ENCODE results near the gene GPRIN1.
"Not testable (repeated sequence)": the region's sequence is repeated elsewhere in the genome, so short reads cannot be mapped to it uniquely, and the experiment has no call there.

GPRIN1 gene

GRCh38 chr5:176595386-176595943 is 14.5 kb downstream of the GPRIN1 start:
- no peak for DNase-seq

DNA sequence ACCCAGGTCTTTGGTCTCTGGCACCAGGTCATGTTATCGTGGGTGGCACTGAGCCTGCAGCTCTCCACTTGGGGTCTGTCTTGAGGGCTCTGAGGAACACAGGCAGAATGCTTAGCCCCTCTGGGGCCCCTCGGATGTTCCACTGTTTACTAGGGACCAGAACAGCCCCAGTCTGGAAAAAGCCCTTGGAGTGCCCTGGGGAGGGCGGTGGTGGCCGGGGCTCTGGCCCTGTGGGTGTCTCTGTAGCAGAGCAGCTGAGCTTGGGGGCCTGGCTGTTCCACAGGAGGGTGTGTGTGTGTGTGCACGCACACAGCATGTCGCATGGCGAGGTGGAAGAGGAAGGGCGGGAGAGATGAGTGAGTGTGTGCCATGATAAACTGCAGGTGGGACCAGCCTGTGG is 15.4 kb downstream of the GPRIN1 start:
- no peak for DNase-seq

- no peak for DNase-seq
These were observed 16.6 kb downstream of the GPRIN1 start for GRCh38 chr5:176593273-176593869.

- no peak for DNase-seq
These were observed 17.4 kb downstream of the GPRIN1 start for GRCh38 chr5:176592573-176592972.

DNA sequence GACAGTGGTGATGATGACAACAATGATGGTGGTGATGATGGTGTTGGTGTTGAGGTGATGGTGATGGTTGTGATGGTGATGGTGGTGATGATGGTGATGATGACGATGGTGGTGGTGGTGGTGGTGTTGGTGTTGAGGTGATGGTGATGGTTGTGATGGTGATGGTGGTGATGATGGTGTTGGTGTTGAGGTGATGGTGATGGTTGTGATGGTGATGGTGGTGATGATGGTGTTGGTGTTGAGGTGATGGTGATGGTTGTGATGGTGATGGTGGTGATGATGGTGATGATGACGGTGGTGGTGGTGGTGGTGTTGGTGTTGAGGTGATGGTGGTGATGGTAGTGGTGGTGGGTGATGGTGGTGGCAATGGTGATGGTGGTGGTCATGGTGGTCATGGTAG is 18.3 kb downstream of the GPRIN1 start:
- DNase-seq, result not testable (repeated sequence)

DNA sequence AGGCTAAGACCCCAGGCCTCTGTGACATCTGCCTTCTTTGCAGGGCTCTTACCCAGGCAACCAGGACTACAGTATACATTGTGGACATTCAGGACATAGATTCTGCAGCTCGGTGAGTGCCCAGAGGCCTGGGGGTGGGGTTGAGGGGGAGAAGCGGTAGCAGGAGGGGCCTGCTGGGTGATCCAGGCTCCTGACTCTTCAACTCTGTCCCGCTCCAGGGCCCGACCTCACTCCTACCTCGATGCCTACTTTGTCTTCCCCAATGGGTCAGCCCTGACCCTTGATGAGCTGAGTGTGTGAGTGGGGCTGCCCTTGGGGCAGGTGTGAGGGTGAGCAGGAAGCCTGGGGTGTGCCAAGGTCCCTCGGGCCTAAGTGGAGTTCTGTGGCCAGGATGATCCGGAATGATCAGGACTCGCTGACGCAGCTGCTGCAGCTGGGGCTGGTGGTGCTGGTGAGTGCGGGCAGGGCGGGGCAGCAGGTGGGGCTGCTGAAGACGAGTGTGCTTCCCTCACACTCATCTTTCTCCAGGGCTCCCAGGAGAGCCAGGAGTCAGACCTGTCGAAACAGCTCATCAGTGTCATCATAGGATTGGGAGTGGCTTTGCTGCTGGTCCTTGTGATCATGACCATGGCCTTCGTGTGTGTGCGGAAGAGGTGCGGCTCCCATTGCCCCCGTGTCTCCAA is 19.8 kb downstream of the GPRIN1 start:
- no peak for DNase-seq

- DNase-seq, result no peak
These were observed 20.8 kb downstream of the GPRIN1 start for GRCh38 chr5:176589039-176589769.

GRCh38 chr5:176588297-176588696 is 21.7 kb downstream of the GPRIN1 start:
- DNase-seq, result no peak

DNA sequence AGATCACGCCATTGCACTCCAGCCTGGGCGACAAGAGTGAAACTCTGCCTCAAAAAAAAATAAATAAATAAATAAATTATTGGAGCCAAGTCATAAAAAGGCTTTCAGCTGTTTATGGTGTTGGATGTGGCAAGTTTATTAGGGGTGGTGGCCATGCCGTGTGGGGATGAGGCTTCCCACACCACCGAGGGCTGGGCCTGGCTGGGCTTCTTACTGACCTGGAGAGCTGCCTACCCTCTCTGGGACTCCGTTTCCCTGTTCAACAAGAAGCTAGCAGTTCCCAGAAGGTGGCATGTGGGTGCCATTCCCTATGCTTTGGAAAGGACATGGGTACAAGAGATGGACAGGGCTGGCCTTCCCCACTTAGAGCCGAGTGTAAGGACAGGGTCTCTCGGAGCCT is 22.6 kb downstream of the GPRIN1 start:
- no peak for DNase-seq

GRCh38 chr5:176583076-176583475 is 26.9 kb downstream of the GPRIN1 start:
- no peak for DNase-seq

DNA sequence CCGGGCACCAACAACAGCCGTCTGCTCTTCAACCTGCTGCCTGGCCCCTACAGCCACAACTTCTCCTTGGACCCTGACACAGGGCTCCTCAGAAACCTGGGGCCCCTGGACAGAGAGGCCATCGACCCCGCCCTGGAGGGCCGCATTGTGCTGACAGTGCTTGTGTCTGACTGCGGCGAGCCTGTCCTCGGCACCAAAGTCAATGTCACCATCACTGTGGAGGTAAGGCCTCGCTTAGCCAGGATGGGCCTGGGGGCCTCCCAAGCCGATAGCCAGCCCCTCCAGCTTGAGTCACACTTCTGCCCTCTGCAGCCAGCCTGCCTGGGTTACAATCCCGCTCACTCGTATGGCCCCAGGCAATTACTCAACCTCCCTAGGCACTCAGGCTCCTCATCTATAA is 28.6 kb downstream of the GPRIN1 start:
- no peak for DNase-seq

- DNase-seq, result no peak
These were observed 30.6 kb downstream of the GPRIN1 start for GRCh38 chr5:176579323-176579722.

DNA sequence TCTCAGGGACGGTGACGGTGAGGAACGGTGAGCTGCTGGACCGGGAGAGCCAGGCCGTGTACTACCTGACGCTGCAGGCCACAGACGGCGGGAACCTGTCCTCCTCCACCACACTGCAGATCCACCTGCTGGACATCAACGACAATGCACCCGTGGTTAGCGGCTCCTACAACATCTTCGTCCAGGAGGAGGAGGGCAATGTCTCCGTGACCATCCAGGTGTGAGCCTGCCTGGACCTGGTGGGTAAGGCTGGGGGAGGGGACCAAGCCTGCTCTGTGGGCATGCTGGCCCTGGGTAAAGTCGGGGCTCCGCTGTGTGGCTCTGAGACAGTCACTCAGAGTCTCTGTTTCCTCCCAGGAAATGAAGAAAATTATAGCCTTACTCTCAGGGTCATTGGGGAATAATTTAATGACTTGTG is 31.6 kb downstream of the GPRIN1 start:
- DNase-seq, result peak; percentile 93

DNA sequence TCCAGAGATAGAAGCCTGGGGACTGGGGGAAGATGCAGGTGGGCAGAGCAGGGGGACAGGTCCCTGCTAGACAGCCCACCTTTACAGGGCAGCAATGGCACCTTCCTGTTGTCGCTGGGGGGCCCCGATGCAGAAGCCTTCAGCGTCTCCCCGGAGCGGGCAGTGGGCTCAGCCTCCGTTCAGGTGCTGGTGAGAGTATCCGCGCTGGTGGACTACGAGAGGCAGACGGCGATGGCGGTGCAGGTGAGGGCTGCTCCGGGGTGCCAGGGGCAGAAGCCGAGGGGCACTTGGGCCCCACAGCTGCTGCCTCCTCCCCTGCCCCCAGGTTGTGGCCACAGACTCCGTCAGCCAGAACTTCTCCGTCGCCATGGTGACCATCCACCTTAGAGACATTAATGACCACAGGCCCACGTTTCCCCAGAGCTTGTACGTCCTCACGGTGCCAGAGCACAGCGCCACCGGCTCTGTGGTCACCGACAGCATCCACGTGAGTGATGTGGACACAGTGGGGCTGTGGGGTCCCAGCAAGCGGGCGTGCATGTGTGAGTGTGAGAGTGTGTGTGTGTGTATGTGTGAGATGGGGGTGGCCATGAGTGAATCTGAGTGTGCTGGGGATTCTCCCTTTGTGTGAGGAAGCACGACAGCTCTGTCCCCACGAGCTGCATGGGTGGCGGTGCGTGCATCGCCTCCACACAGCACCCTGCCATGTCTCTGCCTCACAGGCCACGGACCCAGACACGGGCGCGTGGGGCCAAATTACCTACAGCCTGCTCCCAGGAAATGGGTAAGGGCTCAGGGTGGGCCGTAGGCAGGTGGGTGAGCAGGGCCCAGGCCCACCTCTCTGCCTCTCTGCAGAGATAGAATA is 32.4 kb downstream of the GPRIN1 start:
- no peak for DNase-seq

DNA sequence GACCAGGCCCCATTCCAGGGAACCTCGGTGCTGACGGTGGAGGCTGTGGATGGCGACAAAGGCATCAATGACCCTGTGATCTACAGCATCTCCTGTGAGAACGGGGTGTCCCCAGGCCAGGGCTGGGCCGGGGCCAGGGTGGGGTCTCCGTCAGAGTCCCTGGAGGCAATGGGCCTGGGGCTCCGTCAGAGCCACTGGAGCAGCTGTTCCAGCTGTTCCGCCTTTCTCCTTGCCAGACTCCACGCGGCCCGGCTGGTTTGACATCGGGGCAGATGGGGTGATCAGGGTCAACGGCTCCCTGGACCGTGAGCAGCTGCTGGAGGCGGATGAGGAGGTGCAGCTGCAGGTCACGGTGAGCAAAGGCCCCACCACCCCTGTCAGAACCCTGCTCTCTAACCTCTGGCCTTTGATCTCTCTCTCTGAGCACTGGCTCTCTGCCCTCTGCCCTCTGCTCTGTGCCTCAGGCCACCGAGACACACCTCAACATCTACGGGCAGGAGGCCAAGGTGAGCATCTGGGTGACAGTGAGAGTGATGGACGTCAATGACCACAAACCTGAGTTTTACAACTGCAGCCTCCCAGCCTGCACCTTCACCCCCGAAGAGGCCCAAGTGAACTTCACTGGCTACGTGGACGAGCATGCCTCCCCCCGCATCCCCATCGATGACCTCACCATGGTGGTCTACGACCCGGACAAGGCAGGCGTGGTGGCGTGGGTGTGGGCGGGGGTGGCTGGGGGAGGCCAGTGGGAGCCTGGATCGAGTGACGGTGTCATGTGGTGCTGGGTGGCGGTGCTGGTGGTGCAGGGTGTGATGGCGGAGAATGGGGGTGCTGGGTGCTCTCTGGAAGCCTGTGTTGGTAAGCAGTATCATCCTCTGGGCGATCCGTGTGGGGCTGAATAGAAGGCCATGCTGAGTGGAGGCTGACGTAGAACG is 34.2 kb downstream of the GPRIN1 start:
- no peak for DNase-seq

DNA sequence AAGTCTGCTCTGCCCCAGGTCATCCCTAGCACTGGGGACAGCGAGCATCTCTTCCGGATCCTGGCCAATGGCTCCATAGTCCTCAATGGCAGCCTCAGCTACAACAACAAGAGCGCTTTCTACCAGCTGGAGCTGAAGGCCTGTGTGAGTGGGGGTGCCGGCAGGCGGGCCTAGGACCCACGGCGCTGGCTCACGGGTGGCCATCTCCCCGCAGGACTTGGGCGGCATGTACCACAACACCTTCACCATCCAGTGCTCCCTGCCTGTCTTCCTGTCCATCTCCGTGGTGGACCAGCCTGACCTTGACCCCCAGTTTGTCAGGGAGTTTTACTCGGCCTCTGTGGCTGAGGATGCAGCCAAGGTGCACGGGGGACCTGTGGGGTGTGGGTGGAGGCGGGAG is 34.9 kb downstream of the GPRIN1 start:
- no peak for DNase-seq

DNA sequence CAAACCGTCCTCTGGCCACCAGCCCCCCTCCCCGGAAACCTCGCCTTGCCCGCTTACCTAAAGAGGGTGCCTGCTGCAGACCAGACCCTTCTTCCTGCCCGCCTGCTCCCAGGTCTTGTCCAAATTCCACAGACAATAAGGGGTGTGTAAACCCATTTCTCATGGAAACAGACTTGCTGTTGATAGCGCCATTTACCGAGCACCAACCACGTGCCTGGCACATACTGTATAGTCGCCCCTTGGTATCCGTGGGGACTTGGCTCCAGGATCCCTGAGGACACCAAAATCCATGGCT is 35.7 kb downstream of the GPRIN1 start:
- DNase-seq, result no peak

DNA sequence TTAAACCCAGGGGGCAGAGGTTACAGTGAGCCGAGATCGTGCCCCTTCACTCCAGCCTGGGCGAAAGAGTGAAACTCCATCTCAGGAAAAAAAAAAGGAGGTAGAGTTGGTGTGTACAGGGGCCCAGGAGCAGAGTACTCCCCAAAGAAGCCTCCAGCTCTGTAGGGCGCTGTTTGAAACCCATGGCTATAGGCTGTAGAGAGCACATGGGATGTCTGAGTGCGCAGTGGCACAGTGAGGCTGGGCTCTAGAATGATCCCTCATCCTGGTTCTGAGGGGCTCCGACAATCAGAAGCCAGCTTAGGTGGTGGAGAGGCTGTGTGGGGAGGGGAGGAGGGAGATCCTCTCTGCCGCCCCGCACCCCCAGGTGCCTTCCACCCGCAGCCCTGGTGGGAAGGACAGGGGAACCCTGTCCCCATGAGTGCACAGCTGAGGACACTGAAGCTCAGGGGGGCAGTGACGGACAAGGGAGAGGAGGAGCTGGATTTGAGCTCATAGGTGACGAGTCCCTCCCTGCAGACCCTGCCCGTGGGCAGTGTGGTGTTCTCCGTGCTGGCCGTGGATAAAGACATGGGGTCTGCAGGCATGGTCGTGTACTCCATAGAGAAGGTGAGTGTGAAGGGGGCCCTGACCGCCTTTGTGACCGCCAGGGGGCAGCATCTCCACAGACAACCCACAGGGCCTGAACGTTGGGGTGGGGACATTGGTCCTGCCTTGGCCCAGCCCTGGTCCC is 36.2 kb downstream of the GPRIN1 start:
- DNase-seq, result peak; percentile 76

- no peak for DNase-seq
These were observed 39.9 kb downstream of the GPRIN1 start for GRCh38 chr5:176570044-176570443.

- no peak for DNase-seq
These were observed 41.3 kb downstream of the GPRIN1 start for GRCh38 chr5:176568657-176569056.

GRCh38 chr5:176565760-176566288 is 44.1 kb downstream of the GPRIN1 start:
- no peak for DNase-seq

All from islet precursor cell (in vitro differentiated cells).